Measurements from ENCODE around the gene GADD45A.
A peak's percentile ranks its signal among the peaks of the same experiment; 100 is the strongest.

The GADD45A gene

GRCh38 chr1:67690018-67690363 lies 5.0 kb downstream of the GADD45A start:
- no peak for DNase-seq

GRCh38 chr1:67690411-67690810 lies 5.4 kb downstream of the GADD45A start:
- no peak for DNase-seq

GRCh38 chr1:67691712-67692111 lies 6.7 kb downstream of the GADD45A start:
- no peak for DNase-seq

- DNase-seq, result no peak
These were observed 11.0 kb downstream of the GADD45A start for GRCh38 chr1:67695963-67696362.

- DNase-seq, result no peak
These were observed 11.7 kb downstream of the GADD45A start for GRCh38 chr1:67696708-67697107.

GRCh38 chr1:67700220-67700619 lies 15.2 kb downstream of the GADD45A start:
- no peak for DNase-seq

- DNase-seq, result no peak
These were observed 15.8 kb downstream of the GADD45A start for GRCh38 chr1:67700692-67701410.

GRCh38 chr1:67701876-67702275 lies 16.9 kb downstream of the GADD45A start:
- no peak for DNase-seq

GRCh38 chr1:67704351-67704750 lies 19.4 kb downstream of the GADD45A start:
- DNase-seq, result no peak

- DNase-seq, result no peak
These were observed 20.9 kb downstream of the GADD45A start for GRCh38 chr1:67705735-67706453.

GRCh38 chr1:67708606-67709005 lies 23.6 kb downstream of the GADD45A start:
- DNase-seq, result no peak

- DNase-seq, result peak; percentile 75
These were observed 25.4 kb downstream of the GADD45A start for GRCh38 chr1:67710417-67710816.

GRCh38 chr1:67711158-67711854 lies 26.3 kb downstream of the GADD45A start:
- no peak for DNase-seq

- no peak for DNase-seq
These were observed 26.8 kb downstream of the GADD45A start for GRCh38 chr1:67711855-67712212.

- peak; percentile 86 for DNase-seq
These were observed 28.3 kb downstream of the GADD45A start for GRCh38 chr1:67713057-67713846.

GRCh38 chr1:67715819-67716218 lies 30.8 kb downstream of the GADD45A start:
- no peak for DNase-seq

GRCh38 chr1:67716800-67717199 lies 31.8 kb downstream of the GADD45A start:
- DNase-seq, result no peak

- peak; percentile 59 for DNase-seq
These were observed 32.9 kb downstream of the GADD45A start for GRCh38 chr1:67717876-67718275.

GRCh38 chr1:67719329-67720196 lies 34.6 kb downstream of the GADD45A start:
- DNase-seq, result no peak

GRCh38 chr1:67721112-67721511 lies 36.1 kb downstream of the GADD45A start:
- no peak for DNase-seq

- DNase-seq, result no peak
These were observed 36.8 kb downstream of the GADD45A start for GRCh38 chr1:67721650-67722291.
